Measurements from ENCODE around the gene TSR3.

GRCh38 chr16:1336619-1337018 is 15.1 kb downstream of the TSR3 start:
- TF ChIP-seq CTCF (IDR thresholded peaks at IDR 0.05) = no peak
- no peak for TF ChIP-seq POLR2A (IDR thresholded peaks at IDR 0.05)
